Hippocampal formation (tissue), 2 donors: ENCODE measurements around the gene UBA1.

Experiments
- DNase-seq, 2 donors: peaks; one replicate each; lab custom pipeline; 2025; lab: John Stamatoyannopoulos, UW

UBA1 gene

DNA sequence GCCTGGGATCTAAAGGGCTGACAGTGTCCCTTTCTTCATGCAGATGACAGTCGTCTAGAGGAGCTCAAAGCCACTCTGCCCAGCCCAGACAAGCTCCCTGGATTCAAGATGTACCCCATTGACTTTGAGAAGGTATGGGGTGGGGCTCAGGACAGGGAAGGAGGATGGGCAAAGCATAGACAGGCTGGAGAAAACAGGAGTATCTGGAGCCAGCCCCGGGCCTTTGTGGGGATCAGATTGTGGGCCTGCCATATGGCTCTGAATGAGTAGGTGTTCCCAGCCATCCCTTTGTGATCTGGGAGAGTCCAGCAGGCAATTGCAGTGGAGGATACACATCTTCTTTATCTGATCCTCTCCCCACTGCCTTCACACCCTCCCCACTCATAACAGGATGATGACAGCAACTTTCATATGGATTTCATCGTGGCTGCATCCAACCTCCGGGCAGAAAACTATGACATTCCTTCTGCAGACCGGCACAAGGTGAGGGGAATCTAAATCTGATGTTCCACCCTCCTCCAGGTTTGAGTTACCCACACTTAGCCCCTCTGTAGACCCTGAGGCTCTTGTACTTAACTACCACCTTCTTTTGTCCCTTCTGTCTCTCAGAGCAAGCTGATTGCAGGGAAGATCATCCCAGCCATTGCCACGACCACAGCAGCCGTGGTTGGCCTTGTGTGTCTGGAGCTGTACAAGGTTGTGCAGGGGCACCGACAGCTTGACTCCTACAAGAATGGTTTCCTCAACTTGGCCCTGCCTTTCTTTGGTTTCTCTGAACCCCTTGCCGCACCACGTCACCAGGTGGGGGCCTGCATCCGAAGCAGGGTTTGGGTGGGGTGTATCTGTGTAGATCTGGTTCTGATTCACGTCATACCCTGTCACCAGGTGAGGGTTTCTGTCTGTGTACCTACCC, 19.0 kb downstream of the UBA1 start:
- no peak for DNase-seq

DNA sequence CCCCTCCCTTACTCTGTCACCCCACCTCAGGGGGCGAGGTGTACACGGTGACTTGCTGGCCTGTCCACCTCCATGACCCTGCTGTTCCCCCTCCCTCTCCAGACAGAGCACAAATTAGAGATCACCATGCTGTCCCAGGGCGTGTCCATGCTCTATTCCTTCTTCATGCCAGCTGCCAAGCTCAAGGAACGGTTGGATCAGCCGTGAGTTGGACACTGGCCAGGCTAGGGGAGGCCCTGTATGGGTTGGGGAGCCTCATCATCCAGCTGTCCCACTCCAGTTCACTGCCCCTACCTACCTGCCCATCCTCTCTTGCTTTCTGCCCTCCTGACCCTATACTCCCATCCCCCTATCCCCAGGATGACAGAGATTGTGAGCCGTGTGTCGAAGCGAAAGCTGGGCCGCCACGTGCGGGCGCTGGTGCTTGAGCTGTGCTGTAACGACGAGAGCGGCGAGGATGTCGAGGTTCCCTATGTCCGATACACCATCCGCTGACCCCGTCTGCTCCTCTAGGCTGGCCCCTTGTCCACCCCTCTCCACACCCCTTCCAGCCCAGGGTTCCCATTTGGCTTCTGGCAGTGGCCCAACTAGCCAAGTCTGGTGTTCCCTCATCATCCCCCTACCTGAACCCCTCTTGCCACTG, 20.9 kb downstream of the UBA1 start:
- no peak for DNase-seq

DNA sequence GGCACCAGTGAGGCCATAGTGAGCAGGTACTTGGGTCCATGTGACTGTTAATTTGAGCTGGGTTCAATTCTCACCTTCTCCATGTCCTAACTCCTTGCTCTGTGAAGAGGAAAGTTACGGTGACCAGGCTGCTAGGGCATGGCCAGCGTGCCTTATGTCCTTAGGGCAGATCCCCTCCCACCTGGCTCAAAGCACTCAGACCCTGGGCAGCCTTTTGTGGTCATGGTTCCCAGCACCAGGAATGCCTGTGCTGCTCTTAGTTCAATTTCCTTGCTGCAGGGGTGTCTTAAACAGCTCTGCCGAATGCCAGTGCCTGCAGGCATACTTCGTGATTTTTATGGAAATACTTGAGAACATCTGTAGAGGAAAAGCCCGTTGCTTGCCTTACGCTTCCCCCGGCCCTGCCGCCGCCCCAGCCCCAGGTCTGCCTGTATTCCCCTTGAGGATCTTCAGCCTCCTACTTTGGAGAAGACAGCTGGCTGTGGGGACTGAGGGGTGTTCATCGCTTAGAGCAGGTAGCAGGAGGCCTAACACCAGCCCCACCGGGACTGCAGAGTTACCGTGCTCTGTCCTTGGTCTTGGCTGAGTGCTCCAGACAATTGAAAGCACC, 21.8 kb downstream of the UBA1 start:
- DNase-seq = no peak

DNA sequence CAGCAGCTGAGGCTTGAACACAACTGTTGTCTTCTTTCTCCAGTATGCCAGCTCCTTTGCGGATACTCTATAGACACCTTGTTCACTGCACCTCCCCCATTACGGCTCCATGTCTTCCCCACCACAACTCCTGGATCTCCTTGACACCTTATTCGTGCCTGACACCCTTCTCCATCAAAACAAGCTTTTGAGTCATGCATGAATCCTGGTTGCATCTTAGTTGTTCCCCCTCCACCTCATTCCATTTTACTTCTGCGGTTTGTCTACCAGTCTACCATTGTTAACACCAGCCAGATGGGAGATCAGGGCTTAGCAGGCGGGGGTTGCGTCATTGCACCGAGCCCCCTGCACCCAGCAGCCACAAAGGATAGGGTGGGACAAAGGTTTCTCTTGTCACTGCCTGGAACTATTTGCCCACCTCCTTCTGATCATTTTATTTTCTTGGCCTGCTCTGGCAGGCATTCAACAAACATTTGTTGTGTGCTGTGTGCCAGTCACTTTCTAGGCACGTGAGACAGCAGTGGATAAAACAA, 22.8 kb downstream of the UBA1 start:
- no peak for DNase-seq

DNA sequence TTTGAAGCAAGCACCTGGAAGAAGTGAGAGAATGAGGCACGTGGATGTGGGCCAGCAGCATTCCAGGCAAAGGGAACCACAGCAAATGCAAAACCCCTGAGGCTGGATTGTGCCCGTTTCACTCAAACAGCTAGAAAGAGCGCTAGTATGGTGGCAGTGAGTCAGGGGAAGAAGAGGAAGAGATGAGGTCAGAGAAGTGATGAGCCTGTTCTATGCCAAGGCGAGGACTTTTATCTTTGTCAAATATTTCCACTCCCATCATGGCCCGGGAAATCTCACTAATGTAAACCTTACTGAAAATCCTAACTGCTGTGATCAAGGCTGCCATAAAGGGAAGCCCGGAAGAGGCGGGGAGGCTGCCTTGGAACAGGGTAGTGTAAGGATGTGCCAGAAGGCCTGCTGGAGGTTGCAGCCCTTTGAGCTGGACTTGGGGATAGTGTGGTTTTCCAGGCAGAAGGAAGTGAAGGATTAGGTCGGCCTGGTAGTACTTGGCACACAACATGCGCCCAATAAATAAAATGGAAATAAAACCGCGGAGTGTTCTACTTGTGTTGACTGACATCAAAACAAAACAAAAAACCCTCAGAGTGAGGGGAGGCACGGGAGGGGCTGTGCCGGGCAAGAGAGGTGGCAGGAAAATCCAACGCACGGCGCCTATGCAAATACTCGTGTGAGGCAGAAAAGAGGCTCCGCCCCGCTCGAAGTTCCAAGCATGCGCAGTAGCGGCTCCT, 23.7 kb downstream of the UBA1 start:
- peak in 1 of 2 donors; percentile 65 for DNase-seq

DNA sequence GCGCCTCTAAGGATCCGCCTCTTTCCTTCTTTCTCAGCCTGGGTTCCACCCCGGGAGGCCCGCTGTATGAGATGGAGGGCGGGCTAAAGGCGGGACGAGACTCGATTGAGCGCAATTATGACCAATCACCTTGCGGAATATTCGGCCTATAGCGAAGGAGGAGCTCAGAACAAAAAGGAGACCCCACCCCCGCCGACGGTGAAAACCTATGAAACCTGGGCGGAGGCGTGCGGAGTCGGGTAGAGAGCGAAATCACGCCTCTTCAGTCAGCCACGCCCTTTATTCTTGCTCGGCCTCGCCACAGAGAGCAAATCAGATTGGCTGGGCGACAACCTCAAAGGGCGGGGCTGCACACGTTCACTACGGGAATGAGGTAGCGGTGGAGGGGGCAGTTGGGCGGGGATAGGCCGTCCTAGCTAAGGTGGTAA, 24.2 kb downstream of the UBA1 start:
- DNase-seq = peak; percentile 92 to 98

DNA sequence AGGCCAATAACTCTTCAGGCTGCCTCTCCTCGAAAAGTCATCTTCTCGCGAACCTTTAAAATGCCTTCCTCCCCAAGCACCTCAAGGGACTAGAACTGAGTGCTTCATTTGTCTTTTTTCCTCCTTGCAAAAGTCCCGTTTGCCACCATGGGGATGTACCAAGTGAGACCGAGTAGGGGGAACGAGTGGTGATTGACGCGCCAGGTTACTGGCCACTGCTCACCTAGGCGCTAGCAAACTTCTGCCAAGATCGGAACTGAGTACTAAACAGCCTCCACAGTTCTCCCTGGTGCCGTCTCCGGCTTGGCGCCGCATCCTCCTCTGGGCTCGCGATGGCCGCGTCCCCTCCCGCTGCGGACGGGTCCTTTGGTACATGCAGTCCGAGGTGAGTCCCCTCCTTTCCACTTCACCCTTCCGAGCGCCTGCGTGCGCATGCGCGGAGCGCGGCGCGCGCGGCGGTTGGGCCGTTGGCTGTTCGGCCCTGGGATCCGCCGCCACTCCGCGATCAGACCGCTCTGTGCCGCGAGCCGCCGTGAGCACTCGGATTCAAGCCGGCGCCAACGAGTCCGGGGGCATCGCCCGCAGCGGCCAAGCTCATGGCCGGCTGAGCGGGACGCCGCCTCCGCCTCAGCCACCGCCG, 24.8 kb downstream of the UBA1 start, which contains the start of gene CDK16:
Gene CDK16, plus strand, starts transcription at position 402 of the 640 bp plus-strand sequence. CDS start 4,877 bp downstream, outside the sequence.
- DNase-seq = peak; percentile 83 to 87

DNA sequence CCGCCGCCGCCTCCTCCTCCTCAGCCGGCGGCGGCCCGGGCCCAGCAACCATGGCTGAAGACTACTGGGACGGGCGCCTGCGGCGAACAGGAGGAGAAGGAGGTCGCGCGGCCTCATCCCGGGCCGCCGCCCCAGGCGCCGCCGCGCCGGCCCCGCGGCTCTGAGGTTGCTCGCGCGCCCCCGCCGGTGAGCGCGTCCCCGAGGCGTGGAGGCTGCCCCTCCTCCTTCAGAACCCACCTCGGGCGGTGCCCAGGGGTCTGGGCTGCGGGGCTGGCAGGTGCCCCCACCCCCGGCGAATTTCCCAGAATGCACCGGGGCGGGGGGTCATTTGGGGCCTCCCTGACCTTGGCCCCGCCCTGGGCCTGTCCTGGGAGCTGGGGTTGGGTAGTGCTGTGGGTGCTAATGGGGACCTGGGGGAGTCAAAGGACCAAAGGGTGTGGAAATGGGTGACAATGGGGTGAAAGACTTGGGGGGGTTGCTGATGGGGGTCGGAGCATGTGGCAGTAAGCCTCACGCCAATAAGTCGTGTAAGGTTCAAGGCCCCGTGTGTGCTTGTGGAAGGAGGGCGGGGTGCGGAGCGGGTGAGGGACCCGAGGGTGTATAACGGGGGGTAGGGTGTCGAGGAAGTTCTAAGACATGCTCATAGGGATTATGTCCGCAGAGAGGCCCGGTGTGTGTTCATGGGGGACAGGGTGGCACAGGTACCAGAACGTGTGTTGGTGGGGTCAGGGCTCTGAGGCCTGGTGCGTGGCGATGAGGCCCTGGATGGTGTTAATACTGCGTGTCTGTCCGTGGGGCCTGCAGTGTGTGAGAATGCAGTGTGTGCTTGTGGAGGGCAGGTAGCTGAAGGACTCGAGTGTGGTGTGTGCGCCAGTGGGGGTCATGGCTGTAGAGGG, 25.5 kb downstream of the UBA1 start:
- no peak for DNase-seq

DNA sequence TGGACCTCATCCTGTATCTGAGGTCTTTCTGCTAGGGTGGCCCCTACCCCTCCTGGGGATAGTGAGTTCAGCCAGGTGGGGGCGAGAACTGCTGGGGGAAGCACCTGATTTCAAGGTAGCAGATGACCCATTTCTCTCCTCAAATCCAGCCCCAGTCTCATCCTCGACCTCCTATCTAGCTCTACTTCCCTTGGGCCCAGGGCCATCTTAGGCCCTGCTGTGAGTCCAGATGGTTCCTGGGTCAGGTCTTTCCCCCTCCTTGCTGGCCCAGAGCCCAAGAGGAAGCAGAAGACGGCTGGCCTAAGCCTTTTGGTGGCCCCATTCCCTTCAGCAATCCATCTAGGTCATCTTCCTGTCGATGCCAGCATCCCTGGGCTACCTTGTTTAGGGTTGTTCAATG, 28.1 kb downstream of the UBA1 start:
- DNase-seq = no peak

DNA sequence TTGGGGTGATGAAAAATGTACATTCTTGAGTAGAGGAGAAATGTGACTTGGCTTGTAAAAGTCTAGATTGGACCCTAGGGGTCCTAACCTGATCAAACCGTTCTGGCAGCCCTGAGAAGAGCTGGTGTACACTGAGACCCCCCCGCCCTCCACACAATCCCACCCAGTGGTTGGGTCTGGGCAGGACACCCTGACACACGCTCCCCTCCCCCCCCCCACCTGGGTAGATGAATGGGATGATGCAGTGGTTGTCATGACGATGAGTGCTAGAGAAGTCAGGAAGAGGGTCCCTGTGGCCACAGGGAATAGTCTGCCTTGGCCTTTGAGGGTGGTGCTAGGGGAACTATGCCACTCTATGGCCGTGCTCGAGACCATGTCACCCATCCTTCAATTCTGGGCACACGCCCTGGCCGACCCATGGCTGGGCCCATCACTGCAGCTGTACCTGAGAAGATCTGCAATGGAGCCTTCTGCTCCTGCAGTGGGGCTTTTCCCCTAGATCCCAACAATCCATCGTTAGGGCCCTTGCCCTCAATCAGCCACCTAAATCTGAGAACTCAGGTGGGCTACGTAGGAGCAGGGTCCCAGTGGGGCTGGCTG, 29.2 kb downstream of the UBA1 start:
- DNase-seq = no peak

DNA sequence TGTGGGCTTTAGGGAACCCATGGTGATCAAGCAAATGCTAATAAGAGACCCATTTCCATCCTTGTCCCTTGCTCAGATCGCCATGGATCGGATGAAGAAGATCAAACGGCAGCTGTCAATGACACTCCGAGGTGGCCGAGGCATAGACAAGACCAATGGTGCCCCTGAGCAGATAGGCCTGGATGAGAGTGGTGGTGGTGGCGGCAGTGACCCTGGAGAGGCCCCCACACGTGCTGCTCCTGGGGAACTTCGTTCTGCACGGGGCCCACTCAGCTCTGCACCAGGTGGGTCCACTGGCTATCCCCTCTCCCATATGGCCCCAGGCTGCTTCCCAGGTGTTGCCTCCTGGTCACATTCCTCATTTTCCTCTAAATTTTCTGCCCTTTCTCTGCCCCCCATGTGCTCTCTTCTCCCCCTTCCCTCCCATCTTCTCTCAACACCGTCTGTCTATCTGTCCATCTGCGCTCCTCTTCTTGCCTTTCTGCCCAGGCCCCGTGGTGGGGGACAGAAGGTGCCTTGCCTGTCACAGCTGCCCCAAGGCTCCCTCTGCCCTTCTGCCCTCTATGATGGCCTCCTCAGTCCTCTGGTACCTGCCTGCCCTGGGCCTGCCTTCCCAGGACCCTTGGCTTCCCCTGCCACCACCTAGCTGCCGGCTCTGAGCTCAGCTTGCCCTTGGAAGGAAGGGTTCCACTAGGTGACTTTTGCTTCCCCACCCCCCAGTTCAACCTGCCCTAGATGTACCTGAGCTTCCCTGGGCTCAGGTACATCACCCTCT, 30.0 kb downstream of the UBA1 start:
- no peak for DNase-seq

DNA sequence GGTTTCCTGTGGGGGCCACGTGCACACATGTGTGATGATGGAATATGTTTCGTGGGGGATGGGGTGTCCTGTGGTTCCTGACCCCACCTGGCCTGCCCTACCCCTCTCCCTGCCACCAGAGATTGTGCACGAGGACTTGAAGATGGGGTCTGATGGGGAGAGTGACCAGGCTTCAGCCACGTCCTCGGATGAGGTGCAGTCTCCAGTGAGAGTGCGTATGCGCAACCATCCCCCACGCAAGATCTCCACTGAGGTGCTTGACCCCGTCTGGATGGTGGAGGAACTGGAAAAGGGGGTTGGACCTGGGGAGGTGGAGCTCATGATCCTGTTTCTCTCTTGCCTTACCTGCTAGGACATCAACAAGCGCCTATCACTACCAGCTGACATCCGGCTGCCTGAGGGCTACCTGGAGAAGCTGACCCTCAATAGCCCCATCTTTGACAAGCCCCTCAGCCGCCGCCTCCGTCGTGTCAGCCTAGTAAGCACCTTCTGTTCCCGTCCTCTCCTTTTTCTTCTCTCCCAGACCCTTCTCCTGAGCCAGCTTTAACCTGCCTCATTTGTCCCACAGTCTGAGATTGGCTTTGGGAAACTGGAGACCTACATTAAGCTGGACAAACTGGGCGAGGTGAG, 30.8 kb downstream of the UBA1 start:
- DNase-seq = no peak

DNA sequence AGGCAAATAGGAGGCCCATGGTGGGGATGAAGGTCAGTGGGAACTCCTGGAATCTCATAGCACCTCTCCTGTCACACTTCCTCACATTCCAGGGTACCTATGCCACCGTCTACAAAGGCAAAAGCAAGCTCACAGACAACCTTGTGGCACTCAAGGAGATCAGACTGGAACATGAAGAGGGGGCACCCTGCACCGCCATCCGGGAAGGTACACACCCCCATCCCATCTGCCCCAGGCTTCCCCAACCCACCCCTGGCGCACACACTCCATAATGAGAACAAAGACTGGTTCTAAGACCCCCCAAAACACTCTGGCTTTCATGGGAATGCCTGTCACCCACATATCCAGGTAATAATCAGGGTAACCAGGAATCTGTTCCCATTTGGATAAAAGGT, 31.3 kb downstream of the UBA1 start:
- DNase-seq = no peak

DNA sequence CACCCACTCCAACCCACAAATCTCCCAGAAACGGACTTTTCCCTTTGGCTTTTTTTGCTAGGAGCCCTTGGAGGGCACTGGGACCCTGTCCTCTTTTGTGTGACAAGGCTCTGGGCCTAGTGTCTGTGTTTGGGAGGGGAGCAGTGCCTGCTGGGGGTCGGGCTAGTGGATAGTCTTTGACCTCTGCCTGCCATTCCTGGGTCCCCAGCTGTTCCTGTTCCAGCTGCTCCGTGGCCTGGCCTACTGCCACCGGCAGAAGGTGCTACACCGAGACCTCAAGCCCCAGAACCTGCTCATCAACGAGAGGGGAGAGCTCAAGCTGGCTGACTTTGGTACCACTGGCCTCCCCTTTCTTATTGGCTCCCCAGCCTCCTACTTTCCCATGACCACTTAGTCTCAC, 32.4 kb downstream of the UBA1 start:
- no peak for DNase-seq

DNA sequence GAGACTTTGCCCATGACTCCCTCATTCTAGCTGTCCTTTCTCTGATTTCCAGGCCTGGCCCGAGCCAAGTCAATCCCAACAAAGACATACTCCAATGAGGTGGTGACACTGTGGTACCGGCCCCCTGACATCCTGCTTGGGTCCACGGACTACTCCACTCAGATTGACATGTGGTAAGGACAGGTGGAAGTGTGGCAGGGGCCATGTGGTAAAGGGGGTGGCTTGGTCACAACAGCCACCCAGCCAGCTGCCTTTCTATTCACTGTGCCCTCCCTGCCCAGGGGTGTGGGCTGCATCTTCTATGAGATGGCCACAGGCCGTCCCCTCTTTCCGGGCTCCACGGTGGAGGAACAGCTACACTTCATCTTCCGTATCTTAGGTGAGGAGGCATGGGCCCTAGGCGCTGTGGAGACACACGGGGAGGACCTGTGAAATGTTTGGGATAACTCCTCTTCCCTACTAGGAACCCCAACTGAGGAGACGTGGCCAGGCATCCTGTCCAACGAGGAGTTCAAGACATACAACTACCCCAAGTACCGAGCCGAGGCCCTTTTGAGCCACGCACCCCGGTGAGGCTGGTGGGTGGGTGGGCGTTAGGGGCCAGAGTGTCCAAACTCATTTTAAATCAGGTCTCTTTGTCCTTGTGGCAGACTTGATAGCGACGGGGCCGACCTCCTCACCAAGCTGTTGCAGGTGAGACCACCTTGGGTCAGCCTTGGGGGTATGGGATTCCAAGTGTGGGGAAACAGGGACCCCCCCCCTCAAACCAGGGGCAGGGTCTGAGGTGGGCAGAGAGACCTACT, 33.1 kb downstream of the UBA1 start:
- DNase-seq = no peak

DNA sequence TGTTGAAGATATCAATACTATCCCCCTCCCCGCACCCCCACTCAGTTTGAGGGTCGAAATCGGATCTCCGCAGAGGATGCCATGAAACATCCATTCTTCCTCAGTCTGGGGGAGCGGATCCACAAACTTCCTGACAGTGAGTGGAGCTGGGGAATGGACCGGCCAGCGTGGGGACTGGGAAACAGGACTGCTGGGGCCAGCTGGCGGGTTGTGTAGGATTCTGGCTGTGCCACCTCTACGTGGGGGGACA, 33.6 kb downstream of the UBA1 start:
- DNase-seq = no peak

DNA sequence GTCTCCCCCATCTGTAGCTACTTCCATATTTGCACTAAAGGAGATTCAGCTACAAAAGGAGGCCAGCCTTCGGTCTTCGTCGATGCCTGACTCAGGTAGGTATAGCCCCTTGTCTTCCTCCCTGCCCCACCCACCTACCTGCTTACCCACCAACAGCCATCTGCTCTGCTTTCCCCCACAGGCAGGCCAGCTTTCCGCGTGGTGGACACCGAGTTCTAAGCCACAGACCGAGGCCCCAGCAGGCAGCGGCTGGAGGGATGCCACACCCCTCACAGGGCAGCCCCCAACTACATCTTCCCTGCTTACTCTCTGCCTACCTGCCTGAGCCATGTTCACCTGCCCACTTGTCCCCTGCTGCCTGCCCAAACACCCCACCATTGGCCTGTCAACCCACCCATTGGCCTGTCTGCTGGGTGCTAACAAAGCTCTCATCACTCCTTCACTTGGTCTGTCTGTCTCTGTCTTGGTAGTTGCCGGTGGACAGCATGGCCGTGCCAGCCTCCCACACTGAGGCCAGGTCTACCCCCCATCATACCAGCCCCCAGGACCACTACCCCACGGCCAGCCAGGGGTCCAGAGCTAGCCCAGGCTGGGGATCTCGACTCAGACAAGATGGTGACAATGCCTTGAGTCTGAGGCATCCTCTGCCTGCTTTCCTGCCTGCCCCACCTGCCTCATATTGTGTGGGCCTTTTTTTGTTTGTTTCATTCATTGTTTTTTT, 35.1 kb downstream of the UBA1 start:
- DNase-seq = no peak
